ACC112 (cell line): ENCODE data around the gene NDUFS3.

Experiments used
- H2AFZ ChIP-seq: fragments of 200-600 bp; sonication (generic); one replicate; pipeline ENCODE4 v1.6.0; 2017; ENCODE audit warnings: antibody characterized with exemption, low read length; ENCODE audit not compliant: unreplicated experiment
- H3K27ac ChIP-seq: fragments of 200-600 bp; sonication (generic); 2 replicates; pipeline ENCODE4 v1.5.1; 2014; ENCODE audit warnings: low read depth, mild to moderate bottlenecking, antibody characterized with exemption, low read length, moderate library complexity
- H3K27me3 ChIP-seq: fragments of 200-600 bp; sonication (generic); 2 replicates; pipeline ENCODE4 v1.6.1; 2014; ENCODE audit warnings: mild to moderate bottlenecking, antibody characterized with exemption, low read length, moderate library complexity, mixed read lengths; ENCODE audit not compliant: insufficient read depth
- H3K36me3 ChIP-seq: fragments of 200-600 bp; sonication (generic); 2 replicates; pipeline ENCODE4 v1.6.1; 2016; ENCODE audit warnings: mild to moderate bottlenecking, antibody characterized with exemption, low read length, moderate library complexity, mixed read lengths; ENCODE audit not compliant: insufficient read depth
- H3K4me1 ChIP-seq: fragments of 200-600 bp; sonication (generic); one replicate; pipeline ENCODE4 v1.6.1; 2016; ENCODE audit warnings: low read length, mixed read lengths; ENCODE audit not compliant: insufficient read depth, unreplicated experiment, control insufficient read depth
- H3K4me3 ChIP-seq: fragments of 200-600 bp; sonication (generic); 2 replicates; pipeline ENCODE4 v1.5.1; 2014; ENCODE audit warnings: mild to moderate bottlenecking, low read depth, low read length
- H3K79me2 ChIP-seq: fragments of 200-600 bp; sonication (generic); one replicate; pipeline ENCODE4 v1.6.0; 2016; ENCODE audit warnings: low read length; ENCODE audit not compliant: control insufficient read depth, unreplicated experiment, insufficient read depth

The NDUFS3 gene

GRCh38 chr11:47572715-47573255 is 6.1 kb upstream of the NDUFS3 start:
- 0 out of 2 replicates have a peak, but pooled peaks cover 9% of the 10 kb centered on the region for H3K36me3 ChIP-seq
- no peaks in the 10 kb centered on the region for H3K27me3 ChIP-seq
- H2AFZ ChIP-seq = no peak overlapping the region
- H3K27ac ChIP-seq = peak overlapping the region; percentile 77
- H3K4me3 ChIP-seq = peak overlapping the region; percentile 6; the same call in 1 of the 2 replicates
- peaks cover 23% of the 10 kb centered on the region for H3K79me2 ChIP-seq
- H3K4me1 ChIP-seq = peaks cover 37% of the 10 kb centered on the region

- peaks cover 27% of the 10 kb centered on the region for H3K79me2 ChIP-seq
- no peak overlapping the region for H2AFZ ChIP-seq
- no peak overlapping the region for H3K27ac ChIP-seq
- H3K4me1 ChIP-seq = peaks cover 40% of the 10 kb centered on the region
- no peak overlapping the region for H3K4me3 ChIP-seq
- H3K36me3 ChIP-seq = 0 out of 2 replicates have a peak, but pooled peaks cover 9% of the 10 kb centered on the region
- H3K27me3 ChIP-seq = no peaks in the 10 kb centered on the region
These were observed 5.6 kb upstream of the NDUFS3 start for GRCh38 chr11:47573321-47573720.

- H3K36me3 ChIP-seq = peaks cover 17% of the 10 kb centered on the region; the same call in 1 of the 2 replicates
- H3K4me3 ChIP-seq = peak overlapping the region; percentile 89
- H3K79me2 ChIP-seq = peaks cover 40% of the 10 kb centered on the region
- no peaks in the 10 kb centered on the region for H3K27me3 ChIP-seq
- H3K27ac ChIP-seq = peak overlapping the region; percentile 73
- H2AFZ ChIP-seq = no peak overlapping the region
- H3K4me1 ChIP-seq = peaks cover 28% of the 10 kb centered on the region
These were observed 1.3 kb upstream of the NDUFS3 start for GRCh38 chr11:47577460-47578041.

GRCh38 chr11:47583844-47584243 is 5.0 kb downstream of the NDUFS3 start:
- peaks cover 11% of the 10 kb centered on the region; the same call in 1 of the 2 replicates for H3K36me3 ChIP-seq
- H3K4me1 ChIP-seq = peaks cover 7% of the 10 kb centered on the region
- H2AFZ ChIP-seq = no peak overlapping the region
- H3K4me3 ChIP-seq = no peak overlapping the region
- H3K27ac ChIP-seq = no peak overlapping the region
- H3K27me3 ChIP-seq = no peaks in the 10 kb centered on the region
- peaks cover 25% of the 10 kb centered on the region for H3K79me2 ChIP-seq

GRCh38 chr11:47586098-47586855 is 7.4 kb downstream of the NDUFS3 start, which contains the start of gene FAM180B:
Gene FAM180B (plus strand): TSS chr11:47586678. CDS start chr11:47586769, 91 bp downstream.
- H3K36me3 ChIP-seq = peaks cover 7% of the 10 kb centered on the region; the same call in 1 of the 2 replicates

GRCh38 chr11:47587039-47587716 is 8.3 kb downstream of the NDUFS3 start:
- H2AFZ ChIP-seq = no peak overlapping the region
- no peaks in the 10 kb centered on the region for H3K79me2 ChIP-seq

More at GRCh38 chr11:47586098-47586855, 7.4 kb downstream of the NDUFS3 start, which contains the start of gene FAM180B:
- H3K4me1 ChIP-seq = no peaks in the 10 kb centered on the region
- no peak within 1 kb of the TSS for H2AFZ ChIP-seq
- peaks cover 6% of the 10 kb centered on the region for H3K79me2 ChIP-seq
- H3K27ac ChIP-seq = no peak within 1 kb of the TSS
- H3K4me3 ChIP-seq = no peak within 1 kb of the TSS
- no peaks in the 10 kb centered on the region for H3K27me3 ChIP-seq

GRCh38 chr11:47587723-47588326 is 9.0 kb downstream of the NDUFS3 start:
- no peaks in the 10 kb centered on the region for H3K4me1 ChIP-seq
- no peak overlapping the region for H2AFZ ChIP-seq
- no peaks in the 10 kb centered on the region for H3K79me2 ChIP-seq
- no peak overlapping the region for H3K4me3 ChIP-seq
- no peaks in the 10 kb centered on the region; the same call in 1 of the 2 replicates for H3K36me3 ChIP-seq
- H3K27me3 ChIP-seq = peaks cover 10% of the 10 kb centered on the region
- H3K27ac ChIP-seq = no peak overlapping the region

More at GRCh38 chr11:47587039-47587716, 8.3 kb downstream of the NDUFS3 start:
- H3K4me3 ChIP-seq = no peak overlapping the region
- no peak overlapping the region for H3K27ac ChIP-seq
- H3K36me3 ChIP-seq = peaks cover 2% of the 10 kb centered on the region; the same call in 1 of the 2 replicates
- H3K4me1 ChIP-seq = no peaks in the 10 kb centered on the region
- peaks cover 4% of the 10 kb centered on the region for H3K27me3 ChIP-seq

GRCh38 chr11:47589118-47589517 is 10.2 kb downstream of the NDUFS3 start:
- peaks cover 23% of the 10 kb centered on the region for H3K27me3 ChIP-seq
- H2AFZ ChIP-seq = no peak overlapping the region
- H3K79me2 ChIP-seq = no peaks in the 10 kb centered on the region
- H3K4me1 ChIP-seq = peaks cover 7% of the 10 kb centered on the region
- no peaks in the 10 kb centered on the region; the same call in 1 of the 2 replicates for H3K36me3 ChIP-seq
- H3K27ac ChIP-seq = no peak overlapping the region
- no peak overlapping the region for H3K4me3 ChIP-seq

- Histone ChIP-seq H3K4me3 (no peak overlapping the region), H2AFZ (no peak overlapping the region), H3K36me3 (no peaks in the 10 kb centered on the region), H3K79me2 (no peaks in the 10 kb centered on the region), H3K4me1 (peaks cover 7% of the 10 kb centered on the region), H3K27ac (no peak overlapping the region), H3K27me3 (peaks cover 28% of the 10 kb centered on the region)
These were observed 10.7 kb downstream of the NDUFS3 start for GRCh38 chr11:47589584-47589976.
